Thymus (tissue), 11 donors: ENCODE measurements around the gene LFNG. TPM values are rescaled to one million over a fixed set of nuclear protein-coding genes. Genes with fewer than 3 reads are reported as not detected.

Experiments
- DNase-seq, 9 donors: peaks; one replicate each; pipeline ENCODE4 v3.0.0-alpha.2; 2013; ENCODE audit warnings: low spot score in 9 of 9, low read depth in 6 of 9, missing footprints in 1 of 9
- H3K27ac ChIP-seq, 2 donors: one replicate each; pipeline ENCODE4 v1.5.1; 2013; ENCODE audit warnings: control low read depth in 1 of 2, low read depth in 1 of 2, low read length in 1 of 2, mild to moderate bottlenecking in 1 of 2, moderate library complexity in 1 of 2
- H3K27me3 ChIP-seq, 2 donors: one replicate each; pipeline ENCODE4 v1.5.1; 2013; ENCODE audit warnings: low read length in 1 of 2; ENCODE audit not compliant: control insufficient read depth in 2 of 2, insufficient read depth in 1 of 2
- H3K36me3 ChIP-seq, 2 donors: one replicate each; pipeline ENCODE4 v1.5.1; 2013; ENCODE audit warnings: low read length in 1 of 2, mild to moderate bottlenecking in 1 of 2, moderate library complexity in 1 of 2; ENCODE audit not compliant: control insufficient read depth in 2 of 2, insufficient read depth in 2 of 2
- H3K4me1 ChIP-seq, 2 donors: one replicate each; pipeline ENCODE4 v1.5.1; 2013; ENCODE audit warnings: low read length in 2 of 2; ENCODE audit not compliant: control insufficient read depth in 2 of 2, insufficient read depth in 2 of 2
- H3K4me3 ChIP-seq, 2 donors: one replicate each; pipeline ENCODE4 v1.5.1; 2013; ENCODE audit warnings: low read length in 2 of 2, control low read depth in 1 of 2, mild to moderate bottlenecking in 1 of 2
- H3K9me3 ChIP-seq, 2 donors: one replicate each; pipeline ENCODE4 v1.5.1; 2013; ENCODE audit warnings: low read length in 1 of 2, mild to moderate bottlenecking in 1 of 2; ENCODE audit not compliant: control insufficient read depth in 2 of 2, insufficient read depth in 1 of 2
- WGBS: extraction: QIAGEN DNeasy Blood & Tissue Kit; methylation state at CpG from one replicate; pipeline ENCODE4 v1.1.7; 2013; 5-methylcytosine and 5-hydroxymethylcytosine counted together
- polyA plus RNA-seq: library from polyadenylated mRNA; stranded (reverse); fragments of 200-250 nt; gene quantifications from one replicate; pipeline ENCODE4 v1.2.3, GENCODE V29; 2013
- total RNA-seq: library from RNA; stranded (reverse); fragments of 120-200 nt; gene quantifications from one replicate; pipeline ENCODE4 v1.2.4, GENCODE V29; 2013
- donor health status: healthy.

Gene LFNG
- total and polyA plus RNA-seq, 2 donors = 10.1 to 13.6 TPM

DNA sequence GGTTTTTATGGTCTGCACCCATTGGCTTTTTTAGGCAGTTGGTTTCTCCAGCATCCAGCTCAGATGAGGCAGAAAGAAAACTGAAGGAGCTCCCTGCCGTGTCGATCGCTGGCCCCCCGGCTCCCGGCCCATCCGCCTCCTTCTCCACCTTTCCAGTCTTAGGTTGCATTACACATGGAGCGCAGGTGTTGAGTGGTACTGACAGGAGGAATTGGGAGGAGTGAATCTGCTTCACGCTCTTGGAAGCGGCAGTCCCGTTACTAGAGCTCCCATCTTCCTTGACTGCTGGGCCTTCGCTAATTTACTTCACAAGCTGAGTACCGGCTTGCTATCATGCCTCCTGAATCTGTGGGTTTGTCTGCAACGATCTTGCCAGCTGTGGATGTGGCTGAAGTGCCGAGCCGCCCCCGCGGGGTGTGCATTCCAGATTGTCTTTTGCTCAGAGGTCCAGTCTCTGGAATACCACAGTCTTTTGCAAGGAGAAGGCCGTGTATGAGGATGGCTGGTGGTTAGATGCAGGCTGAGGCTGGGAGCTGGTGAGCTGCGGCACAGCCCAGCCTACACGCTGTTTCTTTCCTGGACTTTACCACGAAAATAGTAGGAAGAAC, 56.3 kb downstream of the LFNG start:
- no peak overlapping the region for H3K27ac ChIP-seq
- H3K9me3 ChIP-seq = peaks cover 0 to 3% of the 10 kb centered on the region in 2 donors
- no peaks in the 10 kb centered on the region for H3K27me3 ChIP-seq
- H3K36me3 ChIP-seq = peaks cover 3 to 11% of the 10 kb centered on the region in 2 donors
- no peak for DNase-seq
- H3K4me3 ChIP-seq = no peak overlapping the region
- 94% methylated on average over 21 of the region's 21 CpGs for WGBS
- no peaks in the 10 kb centered on the region for H3K4me1 ChIP-seq

DNA sequence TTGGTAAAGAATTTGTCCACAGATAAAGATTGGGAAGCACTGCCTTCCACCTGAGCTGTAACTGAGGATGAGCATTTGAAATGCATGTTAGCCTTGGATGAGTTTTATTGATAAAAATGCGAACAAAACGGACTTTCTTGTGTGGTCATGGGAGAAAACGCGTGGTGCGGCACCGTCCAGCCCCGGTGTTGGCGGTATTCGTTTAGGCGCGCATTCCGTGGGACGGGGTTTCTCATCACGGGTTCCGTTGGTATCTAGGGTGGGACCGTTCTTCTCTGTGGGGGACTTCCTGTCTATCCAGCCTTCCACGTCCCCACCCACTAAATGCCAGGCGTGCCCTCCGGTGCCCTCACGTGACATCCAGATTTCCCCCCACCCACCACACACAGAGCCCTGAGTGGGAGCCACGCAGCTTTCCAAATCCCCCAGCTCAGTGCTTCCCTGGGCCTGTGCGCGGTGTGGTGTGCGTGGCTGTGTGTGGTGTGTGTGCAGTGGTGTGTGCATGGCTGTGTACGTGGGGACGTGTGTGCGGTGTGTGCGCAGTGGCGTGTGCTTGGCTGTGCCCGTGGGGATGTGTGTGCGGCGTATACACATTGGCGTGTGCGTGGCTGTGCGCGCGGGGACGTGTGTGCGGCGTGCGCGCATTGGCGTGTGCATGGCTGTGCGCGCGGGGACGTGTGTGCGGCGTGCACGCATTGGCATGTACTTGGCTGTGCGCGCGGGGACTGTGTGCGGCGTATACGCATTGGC, 57.3 kb downstream of the LFNG start:
- H3K27ac ChIP-seq = no peak overlapping the region
- H3K36me3 ChIP-seq = peaks cover 3 to 11% of the 10 kb centered on the region in 2 donors
- peaks cover 0 to 3% of the 10 kb centered on the region in 2 donors for H3K9me3 ChIP-seq
- 93% methylated on average over 56 of the region's 56 CpGs for WGBS
- DNase-seq = no peak
- no peak overlapping the region for H3K4me3 ChIP-seq
- no peaks in the 10 kb centered on the region for H3K4me1 ChIP-seq
- no peaks in the 10 kb centered on the region for H3K27me3 ChIP-seq

Other genes with a start within 250 kb of the LFNG start
- gene SNX8, start 205.3 kb upstream of the LFNG start, total RNA-seq = 10.4 TPM
- 25.9 TPM for gene SNX8, start 205.3 kb upstream of the LFNG start, polyA plus RNA-seq
- 115 TPM for gene EIF3B, start 164.9 kb upstream of the LFNG start, total RNA-seq
- 86.0 TPM for gene EIF3B, start 164.9 kb upstream of the LFNG start, polyA plus RNA-seq
- gene CHST12, start 116.2 kb upstream of the LFNG start, total RNA-seq = 5.8 TPM
- gene CHST12, start 116.2 kb upstream of the LFNG start, polyA plus RNA-seq = 8.9 TPM
- not detected for gene GRIFIN, start 43.4 kb upstream of the LFNG start, total RNA-seq
- not detected for gene GRIFIN, start 43.4 kb upstream of the LFNG start, polyA plus RNA-seq
- 19.9 TPM for gene BRAT1, start 35.8 kb downstream of the LFNG start, total RNA-seq
- 40.8 TPM for gene BRAT1, start 35.8 kb downstream of the LFNG start, polyA plus RNA-seq
- 4.2 TPM for gene IQCE, start 39.2 kb downstream of the LFNG start, total RNA-seq
- 3.8 TPM for gene IQCE, start 39.2 kb downstream of the LFNG start, polyA plus RNA-seq
- 4.4 TPM for gene TTYH3, start 112.2 kb downstream of the LFNG start, total RNA-seq
- gene TTYH3, start 112.2 kb downstream of the LFNG start, polyA plus RNA-seq = 20.4 TPM
- gene AMZ1, start 168.4 kb downstream of the LFNG start, total RNA-seq = 0.05 TPM
- gene AMZ1, start 168.4 kb downstream of the LFNG start, polyA plus RNA-seq = 0.07 TPM